GM18505 (cell line): ENCODE measurements around the gene GRIFIN.

Experiments
- ATAC-seq: cut with Tn5 transposase; IDR thresholded peaks from one replicate; pipeline ENCODE4 v1.9.1; 2021; ENCODE audit not compliant: unreplicated experiment
- POLR2A ChIP-seq: IDR thresholded peaks from 4 replicates; pipeline ENCODE4 v1.6.1; 2011; ENCODE audit warnings: borderline replicate concordance; ENCODE audit not compliant: insufficient read depth, insufficient read length; ENCODE audit errors: extremely low read depth

The GRIFIN gene

DNA sequence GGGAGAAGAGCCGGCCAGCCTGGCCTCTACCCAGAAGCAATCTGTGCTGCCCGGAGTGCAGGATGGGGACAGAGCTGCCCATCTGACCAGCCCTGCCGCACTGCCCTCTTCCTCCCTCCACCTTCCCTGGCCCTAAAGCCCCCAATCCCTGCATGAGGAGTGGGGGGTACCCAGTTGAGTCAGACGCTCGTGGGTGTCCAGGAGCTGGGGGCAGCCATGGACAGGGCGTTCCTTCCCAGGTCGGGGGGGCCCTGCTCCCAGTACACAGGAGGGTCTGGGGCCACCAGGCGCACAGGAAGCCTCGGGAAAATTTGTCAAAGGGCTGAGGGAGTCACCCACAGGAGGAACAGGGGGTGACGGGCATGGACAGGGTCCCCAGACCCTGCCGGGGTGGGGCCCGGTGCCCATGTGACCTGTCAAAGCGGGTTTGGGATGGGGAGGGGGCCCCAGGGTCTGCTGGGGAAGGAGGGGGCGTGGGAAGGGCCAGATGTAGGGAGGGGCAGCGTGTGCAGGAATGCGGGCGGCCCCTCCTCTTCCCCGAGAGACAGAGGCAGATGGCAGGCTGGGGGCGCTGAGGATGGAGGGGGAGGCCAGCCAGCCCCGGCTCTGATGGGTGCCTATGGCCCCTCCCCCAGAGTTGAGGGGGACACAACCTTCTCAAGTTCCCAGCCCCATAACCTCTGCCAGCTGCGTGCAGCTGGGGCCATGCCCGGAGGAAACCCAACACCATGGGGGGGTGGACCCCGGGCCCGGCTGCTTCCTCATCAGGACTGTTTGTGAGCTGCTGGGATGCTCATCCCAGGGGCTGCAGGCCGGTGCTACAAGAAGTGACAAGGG is 21.5 kb upstream of the GRIFIN start:
- no peak for ATAC-seq
- no peak for TF ChIP-seq POLR2A

DNA sequence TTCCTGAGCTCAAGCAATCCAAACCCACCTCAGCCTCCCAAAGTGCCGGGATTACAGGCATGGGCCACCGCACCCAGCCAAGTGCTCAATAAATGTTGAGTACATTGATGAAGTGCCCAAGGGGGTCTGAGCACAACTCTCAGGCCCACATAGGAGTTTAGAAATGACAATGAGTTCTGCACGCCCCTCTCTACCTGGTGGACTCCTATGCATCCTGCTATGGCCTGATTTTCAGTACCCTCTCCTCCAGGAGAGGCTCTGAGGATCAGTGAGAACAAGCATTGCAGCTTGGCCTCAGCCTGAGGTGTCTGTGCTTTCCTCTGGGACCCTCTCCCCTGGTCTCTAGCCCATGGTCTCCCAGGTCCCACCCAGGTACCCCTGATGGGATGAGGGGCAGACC is 20.9 kb upstream of the GRIFIN start:
- no peak for ATAC-seq
- TF ChIP-seq POLR2A: no peak

DNA sequence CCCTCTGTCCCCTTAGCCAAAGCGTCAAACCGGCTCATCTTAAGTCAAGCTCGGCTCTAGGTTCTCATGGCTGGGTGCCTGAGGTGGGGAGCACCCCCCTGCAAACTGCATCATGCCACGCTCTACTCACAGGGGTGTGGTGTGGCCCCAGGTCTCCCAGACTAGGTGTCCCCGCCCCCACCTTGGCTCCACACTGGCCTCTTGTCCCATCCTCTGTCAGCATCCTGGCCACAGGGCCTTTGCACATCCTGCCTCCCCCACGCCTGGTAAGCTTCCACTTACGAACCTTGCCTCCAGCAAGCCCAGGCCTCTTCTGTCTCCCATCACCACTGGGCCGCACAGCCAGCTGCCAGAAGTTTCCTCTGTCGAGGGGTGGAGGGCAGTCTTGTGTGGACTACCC is 20.2 kb upstream of the GRIFIN start:
- TF ChIP-seq POLR2A: no peak
- ATAC-seq: no peak

GRCh38 chr7:2495418-2496299 is 19.5 kb upstream of the GRIFIN start:
- ATAC-seq: no peak
- TF ChIP-seq POLR2A: no peak

GRCh38 chr7:2494191-2495130 is 18.3 kb upstream of the GRIFIN start:
- TF ChIP-seq POLR2A: no peak
- no peak for ATAC-seq

DNA sequence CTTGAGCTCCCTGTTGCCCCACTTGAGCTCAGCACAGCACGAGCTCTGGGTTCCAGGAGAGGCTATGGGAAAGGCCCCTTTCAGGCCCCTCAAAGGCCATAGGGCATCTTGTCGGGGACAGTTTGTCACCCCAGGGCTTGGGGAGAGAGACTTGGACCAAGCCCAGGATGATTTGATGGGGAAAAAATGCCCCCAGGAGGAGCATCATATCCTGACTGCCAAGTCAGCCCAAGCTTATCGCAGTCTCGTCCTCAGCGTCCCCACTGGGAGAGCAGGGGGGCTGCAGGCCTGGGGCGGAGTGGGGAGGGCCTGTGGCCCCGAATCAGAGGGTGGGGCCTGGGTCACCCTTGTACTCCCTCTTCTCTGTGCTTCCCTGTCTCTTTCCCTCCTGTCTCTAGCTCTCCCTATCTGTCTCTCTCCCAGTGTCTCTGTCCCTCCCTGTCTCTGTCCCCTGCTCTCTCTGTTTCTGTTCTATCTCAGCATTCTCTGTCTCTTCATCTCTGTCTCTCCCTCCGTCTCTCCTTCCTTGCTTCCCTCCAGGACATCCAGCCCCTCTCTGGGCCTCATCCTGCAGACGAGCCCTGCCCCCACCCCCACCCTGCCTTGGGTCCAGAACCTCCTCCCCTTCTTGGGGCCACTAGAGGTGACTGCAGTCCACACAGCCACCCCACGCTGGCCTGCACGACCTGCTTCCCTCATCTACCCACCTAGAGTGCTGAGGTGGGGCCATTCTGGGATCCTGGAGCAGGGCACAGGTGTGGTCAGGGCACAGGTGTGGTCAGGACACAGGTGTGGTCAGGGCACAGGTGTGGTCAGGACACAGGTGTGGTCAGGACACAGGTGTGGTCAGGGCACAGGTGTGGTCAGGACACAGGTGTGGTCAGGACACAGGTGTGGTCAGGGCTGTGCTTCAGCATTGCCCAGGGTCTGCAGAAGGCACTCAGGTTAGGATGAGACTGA is 17.3 kb upstream of the GRIFIN start:
- ATAC-seq: no peak
- TF ChIP-seq POLR2A: no peak

DNA sequence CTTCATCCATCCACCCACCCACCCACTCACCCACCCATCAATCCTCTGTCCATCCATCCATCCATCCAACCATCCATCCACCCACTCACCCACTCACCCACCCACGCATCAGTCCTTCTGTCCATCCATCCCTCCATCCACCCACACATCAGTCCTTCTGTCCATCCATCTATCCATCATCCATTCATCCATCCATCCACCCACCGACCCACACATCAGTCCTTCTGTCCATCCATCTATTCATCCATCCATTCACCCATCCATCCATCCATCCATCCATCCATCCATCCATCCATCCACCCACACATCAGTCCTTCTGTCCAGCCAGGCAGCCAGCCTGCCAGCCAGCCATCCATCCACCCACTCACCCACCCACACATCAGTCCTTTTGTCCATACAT is 15.8 kb upstream of the GRIFIN start:
- ATAC-seq: no peak
- TF ChIP-seq POLR2A: no peak

GRCh38 chr7:2490181-2490651 is 14.0 kb upstream of the GRIFIN start:
- TF ChIP-seq POLR2A: no peak
- no peak for ATAC-seq

- TF ChIP-seq POLR2A: no peak
- ATAC-seq: no peak
Observed at GRCh38 chr7:2488681-2489080, 12.5 kb upstream of the GRIFIN start.

DNA sequence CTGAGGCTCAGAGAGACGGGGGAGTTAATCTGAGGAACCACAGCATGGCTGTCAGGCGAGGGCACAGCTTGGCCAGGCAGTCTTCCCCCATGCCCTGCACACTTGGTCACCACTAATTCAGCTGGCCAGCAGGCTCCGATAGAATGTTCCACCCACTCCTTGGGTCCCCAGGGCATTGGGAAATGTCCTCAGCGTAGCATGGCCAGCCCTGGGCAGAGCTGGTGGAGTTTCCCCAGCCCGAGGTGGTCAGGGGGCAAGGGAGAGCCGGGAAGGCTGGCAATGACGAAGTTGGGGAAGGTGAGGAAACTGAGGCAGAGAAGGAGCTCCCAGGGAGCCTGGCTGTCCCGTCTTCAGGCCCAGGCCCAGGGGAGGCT is 12.1 kb upstream of the GRIFIN start:
- ATAC-seq: no peak
- TF ChIP-seq POLR2A: no peak

DNA sequence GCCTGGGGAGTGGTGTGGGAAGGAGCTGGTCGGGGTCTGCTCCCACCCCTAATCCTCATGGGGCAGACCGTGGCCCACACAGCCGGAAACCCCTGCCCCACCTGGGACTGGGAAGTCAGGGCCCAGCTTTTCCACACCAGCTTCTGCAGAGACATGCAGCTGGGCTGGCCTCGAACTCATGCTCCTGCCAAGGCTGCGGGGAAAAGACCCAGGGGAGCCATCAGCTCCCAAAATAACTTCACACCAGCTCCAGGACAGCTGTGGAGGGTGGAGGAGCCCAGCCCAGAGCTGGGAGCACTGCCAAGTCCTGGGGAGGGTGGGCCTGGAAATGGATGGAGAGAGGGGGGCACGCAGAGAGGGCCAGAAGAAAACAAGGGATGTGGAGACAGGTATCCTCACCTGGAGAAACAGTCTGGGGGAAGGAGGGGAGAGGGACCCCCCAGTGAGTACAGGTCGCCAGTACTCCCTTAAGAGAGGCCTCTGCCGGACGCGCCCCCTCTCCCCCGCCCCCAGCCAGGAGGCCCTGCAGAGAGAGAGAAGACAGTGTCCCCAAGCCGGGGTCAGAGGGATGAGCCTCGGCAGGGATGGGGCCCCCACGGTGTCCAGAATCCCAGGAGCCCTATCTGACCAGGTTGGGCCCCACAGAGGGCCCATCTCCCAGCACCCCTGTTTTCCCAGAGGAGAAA is 11.5 kb upstream of the GRIFIN start:
- no peak for ATAC-seq

DNA sequence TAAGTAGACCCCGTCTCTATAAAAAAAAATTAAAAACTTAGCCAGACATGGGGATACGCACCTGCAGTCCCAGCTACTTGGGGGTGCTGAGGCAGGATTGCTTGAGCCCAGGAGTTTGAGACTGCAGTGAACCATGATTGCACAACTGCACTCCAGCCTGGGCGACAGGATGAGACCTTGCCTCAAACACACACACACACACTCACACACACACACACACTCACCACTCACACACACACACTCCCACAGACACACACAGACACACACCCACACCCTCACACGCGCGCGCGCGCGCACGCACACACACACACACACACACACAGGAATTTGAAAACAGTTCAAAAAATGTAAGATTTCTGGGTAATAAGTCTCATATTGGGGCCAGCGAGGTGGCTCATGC is 8.7 kb upstream of the GRIFIN start:
- no peak for TF ChIP-seq POLR2A
- no peak for ATAC-seq

More for the DNA sequence above, 11.5 kb upstream of the GRIFIN start:
- no peak for TF ChIP-seq POLR2A

DNA sequence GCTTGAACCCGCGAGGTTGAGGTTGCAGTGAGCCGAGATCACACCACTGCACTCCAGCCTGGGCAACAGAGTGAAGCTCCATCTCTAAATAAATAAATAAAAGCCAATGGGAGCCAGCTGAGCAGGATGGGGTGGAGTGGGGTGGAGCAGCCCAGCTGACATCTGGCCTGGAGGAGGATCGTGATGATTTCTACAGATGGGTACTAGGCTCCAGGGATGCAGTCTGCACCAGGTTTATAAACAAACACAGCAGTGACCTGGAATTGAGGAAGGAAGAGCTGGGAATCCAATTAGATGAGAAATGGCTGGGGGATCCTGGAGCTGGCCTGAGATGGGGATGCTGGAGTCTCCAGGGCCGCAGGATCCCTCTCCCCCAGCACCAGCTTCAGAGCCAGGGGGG is 7.3 kb upstream of the GRIFIN start:
- no peak for ATAC-seq
- TF ChIP-seq POLR2A: no peak
